ENCODE results near the gene SEZ6. TPM values are rescaled to one million over a fixed set of nuclear protein-coding genes. Genes with fewer than 3 reads are reported as not detected.
A peak's percentile ranks its signal among the peaks of the same experiment; 100 is the strongest.

SEZ6 gene
- total RNA-seq, 1 donor from 2014 or later = not detected

DNA sequence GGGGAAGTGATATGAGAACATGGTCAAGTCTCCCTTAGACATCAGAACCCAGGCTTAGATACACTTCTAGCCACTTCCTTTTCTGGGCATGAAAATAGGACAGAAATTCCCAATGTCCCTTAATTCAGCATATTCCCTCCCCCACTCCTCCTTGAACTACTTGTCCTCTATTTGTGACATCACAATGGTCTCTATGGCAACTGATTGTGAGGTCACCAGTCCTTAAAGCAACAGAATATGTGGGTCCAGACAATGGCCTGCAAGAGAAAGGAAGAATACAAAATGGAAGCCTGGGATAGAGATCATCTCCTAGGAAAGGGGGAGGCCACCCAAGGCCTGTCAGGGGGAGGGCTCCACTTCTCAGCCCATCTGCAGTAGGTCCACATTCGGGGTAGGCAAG lies 6.7 kb upstream of the SEZ6 start:
- FAIRE-seq (no peak), DNase-seq (ENCODE audit: low read depth) (no peak)
- H3K4me3 ChIP-seq (ENCODE audit: low read depth, low read length) = no peak overlapping the region
- H3K36me3 ChIP-seq (ENCODE audit: control insufficient read depth, insufficient read depth, low read length) = no peaks in the 10 kb centered on the region
- peaks cover 15% of the 10 kb centered on the region for H3K27me3 ChIP-seq (ENCODE audit: control insufficient read depth, insufficient read depth, low read length)
- TF ChIP-seq, protein P1, sequence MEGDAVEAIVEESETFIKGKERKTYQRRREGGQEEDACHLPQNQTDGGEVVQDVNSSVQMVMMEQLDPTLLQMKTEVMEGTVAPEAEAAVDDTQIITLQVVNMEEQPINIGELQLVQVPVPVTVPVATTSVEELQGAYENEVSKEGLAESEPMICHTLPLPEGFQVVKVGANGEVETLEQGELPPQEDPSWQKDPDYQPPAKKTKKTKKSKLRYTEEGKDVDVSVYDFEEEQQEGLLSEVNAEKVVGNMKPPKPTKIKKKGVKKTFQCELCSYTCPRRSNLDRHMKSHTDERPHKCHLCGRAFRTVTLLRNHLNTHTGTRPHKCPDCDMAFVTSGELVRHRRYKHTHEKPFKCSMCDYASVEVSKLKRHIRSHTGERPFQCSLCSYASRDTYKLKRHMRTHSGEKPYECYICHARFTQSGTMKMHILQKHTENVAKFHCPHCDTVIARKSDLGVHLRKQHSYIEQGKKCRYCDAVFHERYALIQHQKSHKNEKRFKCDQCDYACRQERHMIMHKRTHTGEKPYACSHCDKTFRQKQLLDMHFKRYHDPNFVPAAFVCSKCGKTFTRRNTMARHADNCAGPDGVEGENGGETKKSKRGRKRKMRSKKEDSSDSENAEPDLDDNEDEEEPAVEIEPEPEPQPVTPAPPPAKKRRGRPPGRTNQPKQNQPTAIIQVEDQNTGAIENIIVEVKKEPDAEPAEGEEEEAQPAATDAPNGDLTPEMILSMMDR (IDR thresholded peaks at IDR 0.05; ENCODE audit: insufficient read depth, low read length, severe bottlenecking) = no peak

DNA sequence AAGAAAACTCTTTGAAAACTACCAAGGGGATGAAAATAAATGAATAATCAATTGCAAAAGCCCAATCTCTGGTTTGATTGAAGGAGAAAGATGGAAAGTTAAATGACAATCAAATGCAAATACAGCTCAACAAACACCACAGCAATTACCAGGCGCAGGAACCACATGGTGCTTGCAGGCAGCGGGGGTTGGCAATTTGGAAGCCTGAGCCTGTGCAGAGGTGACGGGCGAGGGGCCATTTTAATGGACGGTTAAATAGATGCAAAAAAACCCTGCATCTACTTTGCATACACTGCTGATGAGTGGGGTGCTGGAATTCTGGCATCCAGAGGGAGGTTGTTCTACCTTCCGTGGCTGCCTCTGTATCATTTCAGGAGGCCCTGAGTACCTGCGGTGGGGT lies 4.8 kb upstream of the SEZ6 start:
- no peak overlapping the region for H3K4me3 ChIP-seq (ENCODE audit: low read depth, low read length)
- TF ChIP-seq, protein P1 (IDR thresholded peaks at IDR 0.05; ENCODE audit: insufficient read depth, low read length, severe bottlenecking) = no peak
- peaks cover 13% of the 10 kb centered on the region for H3K27me3 ChIP-seq (ENCODE audit: control insufficient read depth, insufficient read depth, low read length)
- no peak for DNase-seq (ENCODE audit: low read depth)
- H3K36me3 ChIP-seq (ENCODE audit: control insufficient read depth, insufficient read depth, low read length) = no peaks in the 10 kb centered on the region
- FAIRE-seq = no peak

DNA sequence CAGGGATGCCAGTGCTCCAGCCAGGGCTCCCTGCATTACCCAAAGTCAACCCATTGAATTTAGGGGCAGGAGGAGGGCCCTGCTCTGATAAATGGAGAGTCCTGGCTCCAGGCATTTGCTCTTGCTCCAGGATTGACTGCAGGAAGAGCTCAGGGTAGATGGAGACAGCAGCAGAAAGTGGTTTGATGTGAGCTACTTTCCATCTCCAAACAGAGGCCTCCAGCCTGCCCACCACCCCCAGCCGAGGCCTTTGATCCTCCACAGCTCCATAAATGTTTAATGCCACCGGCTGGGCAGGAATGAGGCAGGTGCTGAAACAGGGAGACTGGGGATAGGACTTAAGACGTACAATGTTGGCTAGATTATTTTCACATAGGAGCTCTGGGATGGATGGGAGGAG lies 4.3 kb upstream of the SEZ6 start:
- peaks cover 13% of the 10 kb centered on the region for H3K27me3 ChIP-seq (ENCODE audit: control insufficient read depth, insufficient read depth, low read length)
- TF ChIP-seq, protein P1 (IDR thresholded peaks at IDR 0.05; ENCODE audit: insufficient read depth, low read length, severe bottlenecking) = no peak
- FAIRE-seq = no peak

DNA sequence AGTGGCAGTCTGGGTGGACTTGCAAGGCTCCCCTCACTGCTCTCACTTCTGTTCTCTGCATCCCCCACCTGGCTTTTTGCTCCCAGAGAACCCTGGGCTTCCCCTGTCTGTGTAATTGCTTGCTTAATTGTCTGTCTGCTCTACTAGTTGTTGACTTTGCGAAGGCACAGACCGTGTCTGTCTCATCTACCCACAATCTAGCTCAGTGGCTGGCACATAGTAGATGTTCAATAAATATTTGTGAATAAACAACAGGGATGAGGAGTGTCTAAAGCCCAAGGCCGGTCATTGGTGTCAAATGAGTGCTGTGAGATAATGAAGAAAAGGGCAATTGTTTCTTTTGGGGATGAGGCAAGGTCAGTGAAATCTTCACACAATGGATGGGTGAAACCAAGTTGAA lies 2.8 kb upstream of the SEZ6 start:
- no peak for FAIRE-seq
- Histone ChIP-seq H3K27me3 (ENCODE audit: control insufficient read depth, insufficient read depth, low read length) (peaks cover 25% of the 10 kb centered on the region), H3K4me3 (ENCODE audit: low read depth, low read length) (no peak overlapping the region), H3K36me3 (ENCODE audit: control insufficient read depth, insufficient read depth, low read length) (no peaks in the 10 kb centered on the region)
- no peak for DNase-seq (ENCODE audit: low read depth)
- TF ChIP-seq, protein P1 (IDR thresholded peaks at IDR 0.05; ENCODE audit: insufficient read depth, low read length, severe bottlenecking) = no peak

More for the DNA sequence above, 4.3 kb upstream of the SEZ6 start:
- no peaks in the 10 kb centered on the region for H3K36me3 ChIP-seq (ENCODE audit: control insufficient read depth, insufficient read depth, low read length)
- DNase-seq (ENCODE audit: low read depth) = no peak
- no peak overlapping the region for H3K4me3 ChIP-seq (ENCODE audit: low read depth, low read length)

DNA sequence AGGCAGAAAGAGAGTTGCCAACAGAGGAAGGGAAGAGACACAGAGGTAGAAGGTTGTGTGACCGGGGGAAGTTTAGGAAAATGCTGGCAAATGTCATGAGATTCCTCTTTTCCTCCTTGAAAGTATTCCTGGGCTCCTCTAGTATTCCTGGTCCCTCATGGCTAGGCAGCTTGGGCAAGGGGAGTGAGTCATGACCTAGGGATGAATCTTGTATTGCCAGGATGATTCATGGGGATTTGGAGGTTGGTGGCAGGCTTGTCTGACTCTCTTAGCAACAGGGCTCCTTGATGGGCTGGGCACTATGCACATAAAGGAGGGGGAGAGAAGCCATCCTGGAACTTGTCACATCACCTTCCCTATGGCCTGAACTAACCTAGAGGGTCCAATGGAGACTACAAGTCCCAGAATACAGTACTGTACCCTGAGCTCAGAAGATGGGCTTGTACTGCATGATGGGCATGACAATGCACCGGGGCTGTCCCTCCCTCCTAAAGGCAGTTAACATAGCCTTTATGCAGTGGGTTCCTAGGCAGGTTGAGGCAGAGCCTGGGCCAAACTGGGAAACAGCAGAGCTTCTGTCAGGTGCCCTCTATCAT lies 2.1 kb upstream of the SEZ6 start:
- DNase-seq (ENCODE audit: low read depth) (peak; percentile 91), FAIRE-seq (peak; percentile 70)
- H3K4me3 ChIP-seq (ENCODE audit: low read depth, low read length) = no peak overlapping the region
- TF ChIP-seq, protein P1 (IDR thresholded peaks at IDR 0.05; ENCODE audit: insufficient read depth, low read length, severe bottlenecking) = no peak
- H3K36me3 ChIP-seq (ENCODE audit: control insufficient read depth, insufficient read depth, low read length) = no peaks in the 10 kb centered on the region
- H3K27me3 ChIP-seq (ENCODE audit: control insufficient read depth, insufficient read depth, low read length) = peaks cover 28% of the 10 kb centered on the region

DNA sequence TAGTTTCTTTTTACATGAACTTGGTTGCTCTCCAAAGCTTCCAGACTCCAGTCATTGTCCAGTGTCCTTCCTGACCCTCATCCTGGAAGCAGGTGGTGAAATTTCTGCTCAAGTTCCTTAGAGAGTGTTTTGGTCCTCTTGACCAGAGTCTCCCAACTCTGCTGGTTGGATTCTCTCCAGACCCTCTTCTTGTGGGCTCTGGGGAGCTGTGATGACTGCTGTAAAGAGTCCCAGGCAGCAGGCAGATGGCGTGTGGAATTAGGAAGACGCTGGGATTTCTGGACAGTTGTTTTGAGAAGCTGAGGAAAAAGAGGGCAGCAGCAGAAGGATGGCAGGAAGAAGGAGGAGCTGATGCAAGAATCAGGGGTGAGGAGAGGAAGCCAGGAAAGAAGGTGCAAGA lies 1.6 kb upstream of the SEZ6 start:
- Histone ChIP-seq H3K4me3 (ENCODE audit: low read depth, low read length) (no peak overlapping the region), H3K36me3 (ENCODE audit: control insufficient read depth, insufficient read depth, low read length) (no peaks in the 10 kb centered on the region), H3K27me3 (ENCODE audit: control insufficient read depth, insufficient read depth, low read length) (peaks cover 28% of the 10 kb centered on the region)
- TF ChIP-seq, protein P1 (IDR thresholded peaks at IDR 0.05; ENCODE audit: insufficient read depth, low read length, severe bottlenecking) = no peak
- DNase-seq (ENCODE audit: low read depth) = no peak
- FAIRE-seq = no peak
